K562 (cell line): ENCODE results near the gene PPP1R15A. TPM values are rescaled to one million over a fixed set of nuclear protein-coding genes. Genes with fewer than 3 reads are reported as not detected.

ENCODE experiments used
- BACH1 ChIP-seq: fragments of 200-800 bp; sonication (Bioruptor generic); IDR thresholded peaks from 2 replicates; pipeline ENCODE4 v1.6.1; 2016; ENCODE audit warnings: missing genetic modification characterization, missing compliant biosample characterization
- CREM ChIP-seq: IDR thresholded peaks from 2 replicates; pipeline ENCODE4 v1.6.1; 2014; ENCODE audit warnings: antibody characterized with exemption, low read depth
- EHMT2 ChIP-seq: fragments of 450-650 bp; IDR thresholded peaks from 2 replicates; pipeline ENCODE4 v1.6.1; 2018; ENCODE audit warnings: antibody characterized with exemption
- HDAC1 ChIP-seq, 2 experiments: fragments of 450-650 bp; IDR thresholded peaks; 2 replicates each; pipeline ENCODE4 v1.6.1; 2016 to 2017; ENCODE audit warnings: inconsistent platforms in 1 of 2, mild to moderate bottlenecking in 1 of 2, moderate library complexity in 1 of 2
- RBM15 ChIP-seq: fragments of 200-400 bp; formaldehyde crosslinking; IDR thresholded peaks from 2 replicates; pipeline ENCODE4 v1.6.1; 2018; ENCODE audit warnings: mild to moderate bottlenecking, low read length, moderate library complexity; ENCODE audit not compliant: insufficient read depth
- USF2 ChIP-seq: sonication (generic); formaldehyde crosslinking; IDR thresholded peaks from 2 replicates; pipeline ENCODE4 v1.5.0; 2020; ENCODE audit warnings: missing genetic modification reagents
- YY1 ChIP-seq, 3 experiments: IDR thresholded peaks; 2 replicates each; pipeline ENCODE4 v1.6.1; 2011; ENCODE audit warnings: low read length in 2 of 3, mild to moderate bottlenecking in 2 of 3, moderate library complexity in 2 of 3, borderline replicate concordance in 1 of 3, control low read depth in 1 of 3, low read depth in 1 of 3; ENCODE audit not compliant: insufficient read depth in 3 of 3, insufficient replicate concordance in 2 of 3, control insufficient read depth in 1 of 3, insufficient read length in 1 of 3; ENCODE audit errors: extremely low read depth in 1 of 3
- ZNF398 ChIP-seq: fragments of 250-450 bp; sonication (Bioruptor Pico); IDR thresholded peaks from 2 replicates; pipeline ENCODE4 v1.8.0; 2021; ENCODE audit warnings: moderate library complexity, mild to moderate bottlenecking, inconsistent platforms
- ZNF589 ChIP-seq: fragments of 200-800 bp; sonication (Bioruptor generic); IDR thresholded peaks from 2 replicates; pipeline ENCODE4 v1.6.1; 2016; ENCODE audit warnings: low read depth, missing genetic modification characterization, missing compliant biosample characterization
- polyA plus RNA-seq, 8 experiments: library from polyadenylated mRNA; depleted of rRNA in 4 of 8; stranded (reverse) in 5 of 8; unstranded in 3 of 8; fragments of >200 nt; fragmentation: Nextera tagmentation in 2 of 8; fragmentation: Illumina TruSeq in 1 of 8; extraction: Ambion mirVana in 2 of 8; extraction: Trizol in 1 of 8; gene quantifications; 2 replicates each; pipeline versions ENCODE4 v1.2.1 to v1.2.3, GENCODE V29; 2011 to 2014; ENCODE audit warnings: inconsistent platforms in 1 of 8, missing spikeins in 1 of 8
- total RNA-seq, 7 experiments: library from RNA; depleted of rRNA in 6 of 7; stranded (reverse); fragments of >200 nt in 6 of 7; fragmentation: Illumina TruSeq in 2 of 7; extraction: Trizol in 2 of 7; gene quantifications; 2 replicates each; pipeline versions ENCODE4 v1.2.1 to v1.2.3, GENCODE V29; 2011 to 2021; ENCODE audit warnings: low replicate concordance in 1 of 7

PPP1R15A gene
- total and polyA plus RNA-seq, 9 of the 15 experiments (the other 6 are each of a cell fraction or from before 2014, with no cell fraction given), result 0.42 to 73.7 (median 44.0) TPM

DNA sequence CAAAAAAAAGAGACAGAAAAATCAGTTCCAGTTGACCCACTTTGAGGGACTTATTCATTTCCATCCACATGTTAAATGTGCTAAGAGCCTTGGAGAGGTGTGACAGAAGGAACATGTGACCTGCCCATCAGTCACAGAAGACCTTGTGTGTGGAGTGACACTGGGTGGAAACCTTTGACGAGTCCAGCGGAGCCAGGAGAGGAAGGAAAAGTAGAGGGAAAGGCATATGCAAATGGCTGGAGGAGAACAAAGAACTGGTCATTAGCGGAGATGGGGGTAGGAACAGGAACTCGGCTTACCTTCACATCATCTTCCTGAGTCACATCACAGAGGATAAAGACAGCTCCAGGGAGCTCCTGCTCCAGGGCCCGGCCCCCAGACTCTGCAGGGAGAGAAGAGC is 38.2 kb upstream of the PPP1R15A start (continued):
- TF ChIP-seq USF2 (CRISPR knock-in tag), result 0 out of 2 replicates have a peak, but pooled peaks have one; percentile 4
- no peak for TF ChIP-seq HDAC1 (IDR thresholded peaks at IDR 0.05)
- TF ChIP-seq BACH1, result no peak
- no peak for TF ChIP-seq ZNF398
- no peak for TF ChIP-seq ZNF589 (CRISPR knock-in tag)
- no peak for TF ChIP-seq EHMT2
- TF ChIP-seq YY1 (IDR thresholded peaks at IDR 0.05; ENCODE audit: borderline replicate concordance in 1 of 3, control insufficient read depth in 1 of 3, extremely low read depth in 1 of 3, insufficient read depth in 3 of 3, insufficient read length in 1 of 3, insufficient replicate concordance in 2 of 3, low read depth in 1 of 3, low read length in 2 of 3), result no peak
- TF ChIP-seq CREM, result no peak
- no peak for TF ChIP-seq RBM15
